Naive thymus-derived CD4-positive, alpha-beta T cell (primary cell): ENCODE data around the gene NEU1. TPM values are rescaled to one million over a fixed set of nuclear protein-coding genes. Genes with fewer than 3 reads are reported as not detected.

ENCODE experiments used
- ATAC-seq: fragments of 150-1000 bp; cut with Tn5 transposase; 2 replicates; pipeline ENCODE4 v1.10.0; 2021; ENCODE audit warnings: mild to moderate bottlenecking, moderate library complexity
- CTCF ChIA-PET: fragments of 350-600 bp; sonication (Branson Sonifier 250); formaldehyde crosslinking; loops from one replicate; lab custom pipeline; 2021; ENCODE audit warnings: antibody characterized with exemption; lab: Charles Lee
- POLR2A ChIA-PET: fragments of 350-600 bp; sonication (Branson Sonifier 250); formaldehyde crosslinking; loops from one replicate; lab custom pipeline; 2021; ENCODE audit warnings: antibody characterized with exemption, inconsistent platforms; lab: Charles Lee
- DNase-seq, 9 donors: peaks; one replicate each; pipeline versions ENCODE4 v3.0.0 to v3.0.0-alpha.2; 2020 to 2022; ENCODE audit warnings: mixed read lengths in 1 of 9
- H3K27ac ChIP-seq: one replicate; pipeline ENCODE4 v1.7.0; 2013; ENCODE audit warnings: mild to moderate bottlenecking, low read depth, low read length, moderate library complexity
- H3K27me3 ChIP-seq, 2 donors: one replicate each; pipeline ENCODE4 v1.7.0; 2013; ENCODE audit warnings: low read length in 2 of 2, mild to moderate bottlenecking in 2 of 2, moderate library complexity in 2 of 2; ENCODE audit not compliant: control insufficient read depth in 2 of 2, insufficient read depth in 2 of 2
- H3K36me3 ChIP-seq, 3 experiments: 1 replicate in 2 of 3; 2 replicates in 1 of 3; pipeline ENCODE4 v1.7.0; 2013; ENCODE audit warnings: low read length in 3 of 3, mild to moderate bottlenecking in 3 of 3, moderate library complexity in 1 of 3; ENCODE audit not compliant: insufficient read depth in 3 of 3, control insufficient read depth in 2 of 3
- H3K4me1 ChIP-seq, 2 donors: one replicate each; pipeline ENCODE4 v1.7.0; 2013; ENCODE audit warnings: low read length in 2 of 2, mild to moderate bottlenecking in 2 of 2, moderate library complexity in 1 of 2; ENCODE audit not compliant: control insufficient read depth in 2 of 2, insufficient read depth in 2 of 2
- H3K4me3 ChIP-seq: 2 replicates; pipeline ENCODE4 v1.7.0; 2013; ENCODE audit warnings: mild to moderate bottlenecking, low read length
- H3K9me3 ChIP-seq, 3 experiments: 1 replicate in 2 of 3; 2 replicates in 1 of 3; pipeline ENCODE4 v1.7.0; 2013; ENCODE audit warnings: low read length in 3 of 3; ENCODE audit not compliant: control insufficient read depth in 2 of 3
- H3K27ac Mint-ChIP-seq, 9 donors: one replicate each; pipeline ENCODE4 v1.8.0; 2020 to 2022; ENCODE audit warnings: mixed read lengths in 9 of 9, mild to moderate bottlenecking in 8 of 9, moderate library complexity in 5 of 9, inconsistent platforms in 2 of 9
- H3K27me3 Mint-ChIP-seq, 5 donors: one replicate each; pipeline ENCODE4 v1.8.0; 2021 to 2022; ENCODE audit warnings: mixed read lengths in 5 of 5, mild to moderate bottlenecking in 1 of 5
- H3K36me3 Mint-ChIP-seq, 5 donors: one replicate each; pipeline ENCODE4 v1.8.0; 2020 to 2022; ENCODE audit warnings: mixed read lengths in 5 of 5, mild to moderate bottlenecking in 3 of 5, inconsistent platforms in 1 of 5
- H3K4me1 Mint-ChIP-seq, 7 donors: one replicate each; pipeline ENCODE4 v1.8.0; 2020 to 2022; ENCODE audit warnings: mixed read lengths in 7 of 7, mild to moderate bottlenecking in 3 of 7, inconsistent platforms in 1 of 7
- H3K4me3 Mint-ChIP-seq, 10 donors: one replicate each; pipeline ENCODE4 v1.8.0; 2020 to 2022; ENCODE audit warnings: mild to moderate bottlenecking in 10 of 10, mixed read lengths in 10 of 10, moderate library complexity in 6 of 10, inconsistent platforms in 2 of 10
- H3K9me3 Mint-ChIP-seq, 11 donors: one replicate each; pipeline ENCODE4 v1.8.0; 2020 to 2022; ENCODE audit warnings: mixed read lengths in 11 of 11, mild to moderate bottlenecking in 4 of 11, inconsistent platforms in 1 of 11, moderate library complexity in 1 of 11
- intact Hi-C, 2 donors: fragments of 100-400 bp; cut with micrococcal nuclease; formaldehyde crosslinking; loops; one replicate each; pipeline ENCODE4 v1.15.1; 2023
- polyA plus RNA-seq, 2 donors: library from polyadenylated mRNA; unstranded; fragments of 300-500 nt; fragmentation: Illumina TruSeq; gene quantifications; one replicate each; pipeline ENCODE4 v1.2.3, GENCODE V29; 2021
- total RNA-seq, 6 experiments: library from RNA in 5 of 6; stranded (reverse) in 5 of 6; gene quantifications; 1 replicate in 5 of 6; 2 replicates in 1 of 6; pipeline ENCODE4 v1.2.3 and lab custom pipeline; 2021 to 2026

NEU1 gene
- total and polyA plus RNA-seq, 7 experiments from 2014 or later = 13.6 to 35.0 (median 19.9) TPM

DNA sequence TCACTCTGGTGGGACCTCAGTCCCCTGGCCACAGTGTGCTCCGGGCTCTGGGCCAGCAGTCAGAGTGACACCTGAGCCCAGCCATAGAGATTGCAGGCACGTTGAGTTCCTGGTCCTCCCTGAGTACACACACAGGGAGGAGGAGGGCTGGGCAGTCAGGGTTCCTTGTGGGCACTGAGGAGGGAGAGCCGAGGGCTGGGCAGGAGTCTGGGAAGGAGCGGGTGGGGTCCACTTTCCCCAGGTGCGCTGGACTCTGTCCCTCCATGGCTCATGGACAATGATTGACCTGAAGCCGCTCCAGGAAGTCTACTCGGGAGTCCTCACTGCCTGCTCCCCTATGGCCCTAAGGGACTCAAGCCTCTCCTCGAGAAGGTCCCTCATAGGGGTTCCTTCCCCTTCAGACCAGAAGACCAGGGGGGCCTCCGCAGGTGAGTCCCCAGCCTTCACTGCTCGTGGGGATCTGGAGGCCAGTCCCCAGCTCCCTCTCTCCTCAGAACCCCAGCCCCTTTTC, 15.1 kb upstream of the NEU1 start:
- Mint-ChIP-seq H3K4me1 (peaks cover 0 to 4% (median 0%) of the 10 kb centered on the region in 7 donors), H3K36me3 (peaks cover 6 to 31% (median 13%) of the 10 kb centered on the region in 5 donors), H3K4me3 (no peak overlapping the region), H3K27ac (peak overlapping the region in 1 of 9 donors; percentile 67), H3K27me3 (no peaks in the 10 kb centered on the region), H3K9me3 (no peaks in the 10 kb centered on the region)
- Histone ChIP-seq H3K4me1 (no peaks in the 10 kb centered on the region), H3K9me3 (no peaks in the 10 kb centered on the region), H3K27ac (no peak overlapping the region), H3K27me3 (no peaks in the 10 kb centered on the region), H3K36me3 (peaks cover 0 to 33% (median 3%) of the 10 kb centered on the region in 3 experiments), H3K4me3 (no peak overlapping the region)
- ChIA-PET CTCF (interaction anchor here (1.3 kb wide), 1 partner anchor 10 kb away, joined by 3 read pairs; no protein-coding TSS in a partner anchor), POLR2A (no interaction called here)
- intact Hi-C loops = no loop called here
- ATAC-seq (no peak), DNase-seq (no peak)

DNA sequence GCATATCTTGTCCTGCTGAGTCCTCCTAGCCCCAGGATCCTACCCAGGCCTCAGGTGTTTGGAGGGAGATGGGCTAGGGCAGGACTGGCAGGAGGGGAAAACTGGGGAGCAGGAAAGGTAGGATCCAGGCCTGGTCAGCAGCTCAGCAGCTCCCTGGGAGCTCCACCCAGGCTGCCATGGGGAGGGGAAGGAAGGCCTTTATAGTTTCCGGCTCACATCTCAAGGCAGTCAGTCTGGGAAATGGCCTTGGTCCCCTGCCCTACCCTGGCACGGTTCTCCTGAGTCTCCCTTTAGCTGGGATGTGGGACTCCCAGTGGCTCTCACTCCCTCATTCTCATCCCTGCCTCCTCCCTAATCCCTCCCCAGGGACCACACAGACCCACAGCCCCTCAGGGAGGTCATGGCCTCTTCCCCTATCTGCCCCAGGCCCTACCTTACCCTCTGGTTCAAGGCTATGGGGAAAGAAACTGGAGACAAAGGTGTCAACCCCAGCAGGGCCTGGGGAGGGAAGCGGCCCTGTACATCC, 14.6 kb upstream of the NEU1 start:
- CTCF ChIA-PET = interaction anchor here (1.3 kb wide), 1 partner anchor 11 kb away, joined by 3 read pairs; no protein-coding TSS in a partner anchor

DNA sequence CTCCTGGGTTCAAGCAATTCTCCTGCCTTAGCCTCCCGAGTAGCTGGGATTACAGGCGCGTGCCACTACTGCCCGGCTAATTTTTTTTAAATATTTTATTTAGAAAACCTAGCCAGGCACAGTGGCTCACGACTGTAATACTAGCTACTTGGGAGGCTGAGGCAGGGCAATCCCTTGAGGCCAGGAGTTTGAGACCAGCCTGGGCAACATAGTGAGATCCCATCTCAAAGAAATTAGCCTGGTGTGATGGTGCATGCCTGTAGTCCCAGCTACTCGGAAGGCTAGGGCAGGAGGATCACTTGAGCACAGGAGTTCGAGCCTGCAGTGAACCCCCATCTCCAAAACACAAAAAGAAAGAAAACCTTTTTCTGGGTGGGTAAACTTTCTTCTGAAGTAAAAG, 13.7 kb upstream of the NEU1 start:
- DNase-seq = no peak
- H3K36me3 ChIP-seq = peaks cover 0 to 20% (median 2%) of the 10 kb centered on the region in 3 experiments
- Mint-ChIP-seq H3K4me3 (no peak overlapping the region), H3K4me1 (peaks cover 0 to 4% (median 0%) of the 10 kb centered on the region in 7 donors), H3K36me3 (peaks cover 3 to 19% (median 9%) of the 10 kb centered on the region in 5 donors), H3K9me3 (no peaks in the 10 kb centered on the region), H3K27me3 (peaks cover 0 to 3% (median 0%) of the 10 kb centered on the region in 5 donors), H3K27ac (peak overlapping the region in 2 of 9 donors; percentile 15 to 81)
- H3K4me1 ChIP-seq = no peaks in the 10 kb centered on the region
- ChIA-PET CTCF (interaction anchor here (1.3 kb wide), 1 partner anchor 12 kb away, joined by 3 read pairs; no protein-coding TSS in a partner anchor), POLR2A (no interaction called here)
- intact Hi-C loops = no loop called here
- H3K27ac ChIP-seq = no peak overlapping the region
- no peaks in the 10 kb centered on the region for H3K27me3 ChIP-seq
- ATAC-seq = no peak
- no peaks in the 10 kb centered on the region for H3K9me3 ChIP-seq
- H3K4me3 ChIP-seq = no peak overlapping the region

More for the DNA sequence above, 14.6 kb upstream of the NEU1 start:
- H3K36me3 ChIP-seq = peaks cover 0 to 28% (median 3%) of the 10 kb centered on the region in 3 experiments
- POLR2A ChIA-PET = no interaction called here
- peaks cover 6 to 25% (median 12%) of the 10 kb centered on the region in 5 donors for H3K36me3 Mint-ChIP-seq
- H3K4me1 ChIP-seq = no peaks in the 10 kb centered on the region
- no peaks in the 10 kb centered on the region for H3K9me3 Mint-ChIP-seq
- intact Hi-C loops = no loop called here
- no peak overlapping the region for H3K4me3 Mint-ChIP-seq
- no peak overlapping the region for H3K27ac Mint-ChIP-seq
- no peaks in the 10 kb centered on the region for H3K27me3 Mint-ChIP-seq
- ATAC-seq = no peak
- H3K9me3 ChIP-seq = no peaks in the 10 kb centered on the region
- no peak overlapping the region for H3K4me3 ChIP-seq
- no peak overlapping the region for H3K27ac ChIP-seq
- peaks cover 0 to 4% (median 0%) of the 10 kb centered on the region in 7 donors for H3K4me1 Mint-ChIP-seq
- H3K27me3 ChIP-seq = no peaks in the 10 kb centered on the region
- no peak for DNase-seq

DNA sequence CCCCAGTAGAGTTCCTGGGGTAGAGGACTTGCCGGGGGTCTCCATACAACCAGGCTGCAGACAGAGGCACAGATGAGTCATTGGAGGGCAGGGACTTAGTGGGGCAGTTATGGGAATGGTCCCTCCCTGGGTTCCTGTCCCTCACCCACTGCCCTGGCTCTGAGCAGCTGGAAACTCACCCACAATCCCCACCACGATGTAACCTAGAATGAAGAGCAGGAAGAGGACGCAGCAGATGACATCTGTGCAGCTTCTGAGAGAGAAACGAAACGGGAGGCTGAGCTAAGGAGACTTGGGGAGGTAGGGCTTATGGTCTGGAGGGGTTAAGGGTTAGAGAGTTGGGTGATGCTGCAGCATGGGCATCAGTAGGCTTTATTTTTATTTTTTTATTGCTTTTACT, 13.3 kb upstream of the NEU1 start:
- Histone ChIP-seq H3K27ac (no peak overlapping the region), H3K9me3 (no peaks in the 10 kb centered on the region), H3K36me3 (peaks cover 0 to 15% (median 0%) of the 10 kb centered on the region in 3 experiments), H3K27me3 (no peaks in the 10 kb centered on the region), H3K4me3 (no peak overlapping the region), H3K4me1 (no peaks in the 10 kb centered on the region)
- ChIA-PET POLR2A (no interaction called here), CTCF (no interaction called here)
- intact Hi-C loops = no loop called here
- Mint-ChIP-seq H3K27ac (peak overlapping the region in 3 of 9 donors; percentile 15 to 81 (median 31)), H3K27me3 (peaks cover 0 to 3% (median 0%) of the 10 kb centered on the region in 5 donors), H3K36me3 (peaks cover 0 to 14% (median 6%) of the 10 kb centered on the region in 5 donors), H3K4me1 (peaks cover 0 to 7% (median 0%) of the 10 kb centered on the region in 7 donors), H3K9me3 (no peaks in the 10 kb centered on the region), H3K4me3 (no peak overlapping the region)
- DNase-seq = no peak
- no peak for ATAC-seq

DNA sequence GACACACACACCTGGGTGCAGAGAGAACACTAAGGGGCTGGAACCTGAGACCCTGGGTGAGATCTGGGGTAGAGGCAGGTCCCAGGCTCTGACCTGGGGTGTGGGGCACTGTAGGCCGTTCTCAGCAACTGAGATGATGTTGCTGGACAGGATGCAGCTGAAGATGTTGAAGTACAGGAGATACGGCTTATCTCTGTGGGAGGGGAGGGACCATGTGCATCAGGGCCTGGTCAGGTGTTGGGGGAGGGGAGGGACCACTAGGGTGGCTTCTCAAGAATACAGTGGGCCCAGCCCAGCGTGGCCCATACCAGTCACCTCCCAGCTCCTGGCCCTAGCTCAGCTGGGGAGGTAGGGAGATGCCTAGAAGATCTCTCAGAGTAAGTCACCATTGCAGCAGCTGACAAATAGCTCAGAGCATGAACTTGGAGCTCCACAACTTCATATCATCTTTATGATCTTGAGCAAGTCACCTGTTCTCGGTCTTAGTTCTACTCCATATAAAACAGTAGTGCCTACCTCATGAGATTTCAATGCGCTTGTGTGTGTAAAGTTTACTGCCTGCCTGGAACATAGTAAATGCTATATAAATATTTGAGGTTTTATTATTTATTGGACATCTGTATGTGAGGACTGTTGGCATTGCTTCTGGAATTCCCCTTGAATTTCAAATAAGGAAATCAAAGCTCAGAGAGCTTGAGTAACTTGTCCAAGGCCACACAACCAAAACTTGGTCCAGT, 12.4 kb upstream of the NEU1 start:
- H3K36me3 ChIP-seq = peaks cover 0 to 7% (median 0%) of the 10 kb centered on the region in 3 experiments
- peak overlapping the region in 2 of 9 donors; percentile 22 to 85 for H3K27ac Mint-ChIP-seq
- peaks cover 0 to 3% (median 0%) of the 10 kb centered on the region in 5 donors for H3K27me3 Mint-ChIP-seq

DNA sequence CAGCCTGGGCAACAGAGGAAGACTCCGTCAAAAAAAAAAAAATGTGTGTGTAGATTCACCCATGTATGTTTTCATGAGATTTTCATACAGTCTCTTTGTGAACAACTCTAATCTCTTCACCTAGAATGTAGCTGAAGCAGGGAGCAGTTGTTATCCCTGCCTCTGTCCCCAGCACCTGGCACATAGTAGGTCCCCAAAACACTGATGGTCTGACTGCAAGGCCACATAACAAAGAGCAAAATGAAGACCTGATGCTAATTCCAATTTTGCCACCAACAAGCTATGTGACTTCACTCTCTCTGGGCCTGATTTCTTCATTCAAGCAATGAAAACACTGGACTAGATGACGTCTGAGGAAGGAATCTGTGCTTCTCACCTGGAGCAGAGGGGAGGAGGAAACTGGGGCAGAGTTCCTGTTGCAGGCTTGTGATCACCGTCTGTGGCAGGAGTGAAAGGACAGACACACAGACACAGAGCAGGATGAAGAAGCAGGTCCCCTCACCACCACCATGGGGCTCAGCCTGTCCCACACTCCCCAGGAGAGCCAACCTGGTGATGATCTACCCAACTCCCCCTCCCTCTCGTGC, 11.6 kb upstream of the NEU1 start:
- H3K4me1 Mint-ChIP-seq = peaks cover 0 to 7% (median 0%) of the 10 kb centered on the region in 7 donors
- Histone ChIP-seq H3K36me3 (no peaks in the 10 kb centered on the region), H3K27ac (no peak overlapping the region), H3K4me1 (no peaks in the 10 kb centered on the region), H3K27me3 (no peaks in the 10 kb centered on the region), H3K9me3 (no peaks in the 10 kb centered on the region), H3K4me3 (no peak overlapping the region)
- no peaks in the 10 kb centered on the region for H3K36me3 Mint-ChIP-seq
- DNase-seq (no peak), ATAC-seq (no peak)
- CTCF ChIA-PET = no interaction called here
- POLR2A ChIA-PET = no interaction called here
- peaks cover 0 to 3% (median 0%) of the 10 kb centered on the region in 5 donors for H3K27me3 Mint-ChIP-seq
- no peak overlapping the region for H3K4me3 Mint-ChIP-seq
- intact Hi-C loops = no loop called here
- peak overlapping the region in 4 of 9 donors; percentile 22 to 85 (median 44) for H3K27ac Mint-ChIP-seq
- no peaks in the 10 kb centered on the region for H3K9me3 Mint-ChIP-seq

More for the DNA sequence above, 12.4 kb upstream of the NEU1 start:
- no peaks in the 10 kb centered on the region for H3K4me1 ChIP-seq
- ChIA-PET POLR2A (no interaction called here), CTCF (no interaction called here)
- no peak overlapping the region for H3K4me3 ChIP-seq
- H3K27me3 ChIP-seq = no peaks in the 10 kb centered on the region
- H3K36me3 Mint-ChIP-seq = peaks cover 0 to 7% (median 4%) of the 10 kb centered on the region in 5 donors
- ATAC-seq = no peak
- no peak overlapping the region for H3K4me3 Mint-ChIP-seq
- no peaks in the 10 kb centered on the region for H3K9me3 Mint-ChIP-seq
- no peak for DNase-seq
- intact Hi-C loops = no loop called here
- no peak overlapping the region for H3K27ac ChIP-seq
- peaks cover 0 to 7% (median 0%) of the 10 kb centered on the region in 7 donors for H3K4me1 Mint-ChIP-seq
- H3K9me3 ChIP-seq = no peaks in the 10 kb centered on the region
